Heart right ventricle (tissue), 16 donors: Measurements from ENCODE around the gene MAGI2. TPM values are rescaled to one million over a fixed set of nuclear protein-coding genes. Genes with fewer than 3 reads are reported as not detected.

ENCODE experiments used
- ATAC-seq, 8 donors: fragments of 200-7000 bp; cut with Tn5 transposase; one replicate each; pipeline ENCODE4 v1.9.1; 2020; ENCODE audit warnings: mild to moderate bottlenecking in 8 of 8, moderate library complexity in 8 of 8, moderate number of reproducible peaks in 1 of 8
- DNase-seq, 2 donors: peaks; one replicate each; pipeline ENCODE4 v3.0.0-alpha.2; 2020
- H3K27ac ChIP-seq, 10 donors: fragments of 200-600 bp; sonication (generic) in 2 of 10; one replicate each; pipeline versions ENCODE4 v1.5.0 to v1.8.0; 2020 to 2022; ENCODE audit warnings: mild to moderate bottlenecking in 3 of 10
- H3K27me3 ChIP-seq, 7 donors: fragments of 200-600 bp; one replicate each; pipeline ENCODE4 v1.8.0; 2021 to 2022; ENCODE audit warnings: mild to moderate bottlenecking in 2 of 7
- H3K36me3 ChIP-seq, 9 donors: fragments of 200-600 bp; sonication (generic) in 1 of 9; one replicate each; pipeline versions ENCODE4 v1.5.0 to v1.8.0; 2020 to 2022; ENCODE audit warnings: mild to moderate bottlenecking in 2 of 9
- H3K4me1 ChIP-seq, 9 donors: fragments of 200-600 bp; sonication (generic) in 1 of 9; one replicate each; pipeline versions ENCODE4 v1.5.0 to v1.8.0; 2020 to 2022; ENCODE audit warnings: mild to moderate bottlenecking in 4 of 9
- H3K4me3 ChIP-seq, 10 donors: fragments of 200-600 bp; sonication (generic) in 2 of 10; one replicate each; pipeline versions ENCODE4 v1.5.0 to v1.8.0; 2020 to 2022; ENCODE audit warnings: mild to moderate bottlenecking in 7 of 10, moderate library complexity in 2 of 10
- H3K9me3 ChIP-seq, 11 donors: fragments of 200-600 bp in 10 of 11; sonication (generic) in 2 of 11; one replicate each; pipeline versions ENCODE4 v1.5.0 to v1.8.0; 2013 to 2022; ENCODE audit warnings: mild to moderate bottlenecking in 2 of 11, control low read depth in 1 of 11, moderate library complexity in 1 of 11
- CTCF ChIP-seq, 9 donors: fragments of 200-600 bp; sonication (generic) in 2 of 9; IDR thresholded peaks; one replicate each; pipeline versions ENCODE4 v1.5.0 to v1.8.0; 2021 to 2022; ENCODE audit warnings: antibody characterized with exemption in 9 of 9, mild to moderate bottlenecking in 5 of 9, moderate library complexity in 1 of 9
- whole genome bisulfite sequencing, 2 donors: extraction: QIAGEN DNeasy Blood & Tissue Kit; methylation state at CpG; one replicate each; pipeline ENCODE4 v1.1.7; 2013; ENCODE audit warnings: inconsistent platforms in 1 of 2; 5-methylcytosine and 5-hydroxymethylcytosine counted together
- intact Hi-C, 10 donors: fragments of 100-400 bp; cut with DNase I; formaldehyde crosslinking; loops; one replicate each; pipeline versions ENCODE4 v1.11.1 to v1.14.2; 2022
- polyA plus RNA-seq, 2 donors: library from polyadenylated mRNA; stranded (reverse); fragments of 200-250 nt; gene quantifications; one replicate each; pipeline ENCODE4 v1.2.3, GENCODE V29; 2013
- total RNA-seq, 10 donors: library from RNA; stranded (reverse); fragmentation: NEBNext Ultra II Directional in 3 of 10; extraction: Animal tissue kit (Norgen Biotek cat#: 25700) in 3 of 10; gene quantifications; one replicate each; pipeline versions ENCODE4 v1.2.1 to v1.2.4, GENCODE V29; 2021 to 2023
- donor health status: Arrhythmogenic right ventricular cardiomyopathy.
- donor health status: ischemic (EF 13 %, LVEDD 7.1; RV severe dilation, severe dysfunction).
- donor health status: healthy with polysubstance abuse.
- donor health status: DM: no; HTN: yes; CAD: no.
- donor health status: DM: no; HTN: no; CAD: no.
- donor health status: ischemic (EF 25% LVEDD 6.9; RV normal size, moderate dysfunction).
- donor health status: ischemic (EF 25% LVEDD 5.7; RV mildly dilated, moderate dysfunction).
- donor health status: healthy.
- donor health status: DM: yes; HTN: yes; CAD: no.
- donor health status: Ischemic cardiomyopathy.
- donor health status: ischemic (EF 35%, LVEDD 5.7; RV mildly dilated, moderate dysfunction).
- donor health status: nonischemic (EF 11% LVEDD 7.7; RV severe dilation, severe dysfunction).
- donor health status: DM: yes; HTN: yes; CAD: no.
- donor health status: PGD.
- donor health status: ischemic (EF 29% LVEDD 5.4; RV normal size, mild dysfunction).
- donor health status: nonischemic (EF 23%, LVEDD 6.1; RV moderate dilation, normal function).

The MAGI2 gene
- total and polyA plus RNA-seq, 12 donors, result 0.83 to 6.0 (median 4.1) TPM

DNA sequence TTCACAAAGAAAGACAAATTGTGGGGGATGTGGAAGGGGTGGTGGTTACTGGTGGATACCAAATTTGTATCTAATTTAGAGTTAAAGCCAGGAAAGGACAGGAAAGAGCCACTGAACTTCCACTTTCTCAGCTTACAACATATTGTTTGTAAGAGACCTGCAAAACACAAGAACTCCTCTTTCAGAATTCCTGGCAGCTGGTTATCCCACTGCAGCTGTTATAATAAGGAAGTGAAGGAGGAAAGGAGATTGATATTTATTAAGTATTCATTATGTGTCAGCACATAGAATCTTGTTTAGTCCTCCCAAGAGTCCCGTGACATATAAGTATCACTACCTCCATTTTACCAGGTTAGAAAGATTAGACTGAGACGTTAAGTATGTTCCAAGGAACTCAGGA, 1173.2 kb downstream of the MAGI2 start:
- DNase-seq (no peak), ATAC-seq (no peak)
- no peak overlapping the region for H3K27ac ChIP-seq
- intact Hi-C loops, result no loop called here
- no peak for TF ChIP-seq CTCF (IDR thresholded peaks at IDR 0.05)
- H3K27me3 ChIP-seq, result no peaks in the 10 kb centered on the region
- WGBS, 2 donors, result 64 to 85% methylated on average over 2 of the region's 2 CpGs
- peaks cover 0 to 8% (median 0%) of the 10 kb centered on the region in 9 donors for H3K4me1 ChIP-seq
- no peaks in the 10 kb centered on the region for H3K36me3 ChIP-seq
- no peak overlapping the region for H3K4me3 ChIP-seq
- no peaks in the 10 kb centered on the region for H3K9me3 ChIP-seq

DNA sequence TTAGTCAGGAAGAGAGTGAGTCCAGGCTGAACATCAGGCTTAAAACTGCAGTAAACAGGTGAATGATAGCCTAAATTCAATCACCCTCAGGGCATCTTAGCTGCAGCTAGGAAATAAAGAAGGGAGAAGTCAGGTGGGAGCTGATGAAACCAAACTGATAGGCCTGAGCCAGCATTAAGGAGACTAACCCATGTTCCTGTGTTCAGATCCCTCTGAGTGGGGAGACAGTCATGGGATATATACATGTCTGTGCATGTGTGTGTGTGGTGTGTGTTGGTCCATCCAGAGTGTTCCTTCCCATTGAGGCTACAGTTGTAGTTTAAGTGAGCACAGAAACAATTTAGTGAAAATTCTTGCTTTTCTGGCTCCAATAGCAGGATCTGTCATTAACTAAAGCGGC, 1174.0 kb downstream of the MAGI2 start:
- DNase-seq (no peak), ATAC-seq (no peak)
- 96 to 100% methylated on average over 1 of the region's 1 CpG for WGBS, 2 donors
- no peaks in the 10 kb centered on the region for H3K4me1 ChIP-seq
- no peak overlapping the region for H3K27ac ChIP-seq
- H3K36me3 ChIP-seq, result no peaks in the 10 kb centered on the region
- H3K9me3 ChIP-seq, result no peaks in the 10 kb centered on the region
- H3K4me3 ChIP-seq, result no peak overlapping the region
- intact Hi-C loops, result no loop called here
- H3K27me3 ChIP-seq, result no peaks in the 10 kb centered on the region
- TF ChIP-seq CTCF (IDR thresholded peaks at IDR 0.05), result no peak

- H3K4me1 ChIP-seq, result no peaks in the 10 kb centered on the region
- no peaks in the 10 kb centered on the region for H3K9me3 ChIP-seq
- H3K27me3 ChIP-seq, result no peaks in the 10 kb centered on the region
- intact Hi-C loops, result no loop called here
- DNase-seq, result no peak
- no peak for TF ChIP-seq CTCF (IDR thresholded peaks at IDR 0.05)
- 74 to 75% methylated on average over 4 of the region's 4 CpGs for WGBS, 2 donors
- no peak for ATAC-seq
- H3K27ac ChIP-seq, result no peak overlapping the region
- H3K4me3 ChIP-seq, result no peak overlapping the region
- no peaks in the 10 kb centered on the region for H3K36me3 ChIP-seq
Observed at GRCh38 chr7:78279032-78279431, 1174.4 kb downstream of the MAGI2 start.

DNA sequence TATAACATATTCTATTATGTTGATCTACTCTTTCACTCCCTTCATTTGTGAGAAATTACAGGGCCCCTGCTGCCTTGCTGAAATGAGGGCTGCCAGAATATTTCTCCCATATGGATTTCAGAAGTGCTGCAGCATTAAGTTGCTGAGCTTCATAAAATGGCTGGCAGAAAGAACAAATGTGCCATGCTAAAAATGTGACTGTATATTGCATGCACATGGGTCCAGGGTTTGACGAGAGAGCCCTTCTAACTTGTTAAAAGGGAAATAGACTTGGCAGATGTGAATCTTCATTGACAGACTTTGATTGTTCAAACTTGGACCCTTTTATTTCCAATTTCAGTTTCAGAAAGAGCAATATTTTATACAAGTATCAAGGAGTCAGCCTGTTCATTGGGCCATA, 1186.3 kb downstream of the MAGI2 start:
- 86 to 94% methylated on average over 1 of the region's 1 CpG for WGBS, 2 donors
- TF ChIP-seq CTCF (IDR thresholded peaks at IDR 0.05), result no peak
- no peak for DNase-seq
- Histone ChIP-seq H3K36me3 (no peaks in the 10 kb centered on the region), H3K4me1 (no peaks in the 10 kb centered on the region), H3K4me3 (no peak overlapping the region), H3K27ac (no peak overlapping the region), H3K27me3 (no peaks in the 10 kb centered on the region), H3K9me3 (peaks cover 0 to 13% (median 0%) of the 10 kb centered on the region in 11 donors)
- no peak for ATAC-seq
- intact Hi-C loops, result no loop called here

GRCh38 chr7:78265486-78265885, 1188.0 kb downstream of the MAGI2 start:
- Histone ChIP-seq H3K4me1 (no peaks in the 10 kb centered on the region), H3K9me3 (peaks cover 0 to 11% (median 0%) of the 10 kb centered on the region in 11 donors), H3K36me3 (no peaks in the 10 kb centered on the region), H3K27ac (no peak overlapping the region), H3K27me3 (no peaks in the 10 kb centered on the region), H3K4me3 (no peak overlapping the region)
- intact Hi-C loops, result no loop called here
- ATAC-seq (no peak), DNase-seq (no peak)
- TF ChIP-seq CTCF (IDR thresholded peaks at IDR 0.05), result no peak
- 84 to 88% methylated on average over 4 of the region's 4 CpGs for WGBS, 2 donors
